Astrocyte (in vitro differentiated cells and primary cell): Measurements from ENCODE around the gene ZFP1.

ENCODE experiments used
- EZH2 ChIP-seq: IDR thresholded peaks from 2 replicates; pipeline ENCODE4 v1.6.1; 2012; ENCODE audit warnings: mild to moderate bottlenecking, low read length, inconsistent platforms; ENCODE audit not compliant: insufficient read depth
- TF ChIP-seq, protein P1 (sequence below): IDR thresholded peaks from 2 replicates; pipeline ENCODE4 v1.5.1; 2011; ENCODE audit warnings: low read depth, mild to moderate bottlenecking, inconsistent platforms, low read length, moderate library complexity; ENCODE audit not compliant: insufficient read depth

DNA sequence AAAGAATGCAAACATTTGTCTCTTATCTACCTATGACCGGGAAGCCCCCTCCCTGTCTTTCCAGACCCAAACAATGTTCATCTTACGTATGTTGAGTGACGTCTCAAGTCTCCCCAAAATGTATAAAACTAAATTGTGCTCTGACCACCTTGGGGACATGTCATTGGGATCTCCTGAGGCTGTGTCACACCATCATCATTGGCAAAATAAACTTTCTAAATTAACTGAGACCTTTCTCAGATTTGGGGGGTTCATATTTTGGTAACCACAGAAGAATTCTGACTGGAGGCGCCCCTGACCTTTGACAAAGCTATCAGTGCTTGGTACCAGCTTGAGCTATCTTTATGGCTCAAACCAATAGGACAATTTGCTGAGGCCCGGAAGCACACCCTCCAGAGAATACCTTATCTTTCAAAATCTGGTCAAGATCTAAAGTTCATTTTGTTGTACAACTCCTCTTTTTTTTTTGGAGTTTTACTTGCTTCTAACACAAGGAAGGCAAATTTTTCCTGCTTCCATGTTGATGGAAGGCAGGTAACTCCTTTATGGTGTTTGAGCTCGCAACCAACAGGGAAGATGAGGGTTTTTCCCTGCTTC lies 29.3 kb upstream of the ZFP1 start:
- TF ChIP-seq, protein P1, sequence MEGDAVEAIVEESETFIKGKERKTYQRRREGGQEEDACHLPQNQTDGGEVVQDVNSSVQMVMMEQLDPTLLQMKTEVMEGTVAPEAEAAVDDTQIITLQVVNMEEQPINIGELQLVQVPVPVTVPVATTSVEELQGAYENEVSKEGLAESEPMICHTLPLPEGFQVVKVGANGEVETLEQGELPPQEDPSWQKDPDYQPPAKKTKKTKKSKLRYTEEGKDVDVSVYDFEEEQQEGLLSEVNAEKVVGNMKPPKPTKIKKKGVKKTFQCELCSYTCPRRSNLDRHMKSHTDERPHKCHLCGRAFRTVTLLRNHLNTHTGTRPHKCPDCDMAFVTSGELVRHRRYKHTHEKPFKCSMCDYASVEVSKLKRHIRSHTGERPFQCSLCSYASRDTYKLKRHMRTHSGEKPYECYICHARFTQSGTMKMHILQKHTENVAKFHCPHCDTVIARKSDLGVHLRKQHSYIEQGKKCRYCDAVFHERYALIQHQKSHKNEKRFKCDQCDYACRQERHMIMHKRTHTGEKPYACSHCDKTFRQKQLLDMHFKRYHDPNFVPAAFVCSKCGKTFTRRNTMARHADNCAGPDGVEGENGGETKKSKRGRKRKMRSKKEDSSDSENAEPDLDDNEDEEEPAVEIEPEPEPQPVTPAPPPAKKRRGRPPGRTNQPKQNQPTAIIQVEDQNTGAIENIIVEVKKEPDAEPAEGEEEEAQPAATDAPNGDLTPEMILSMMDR: no peak
- no peak for TF ChIP-seq EZH2
